ENCODE results near the gene DNAAF5.

DNAAF5 gene

DNA sequence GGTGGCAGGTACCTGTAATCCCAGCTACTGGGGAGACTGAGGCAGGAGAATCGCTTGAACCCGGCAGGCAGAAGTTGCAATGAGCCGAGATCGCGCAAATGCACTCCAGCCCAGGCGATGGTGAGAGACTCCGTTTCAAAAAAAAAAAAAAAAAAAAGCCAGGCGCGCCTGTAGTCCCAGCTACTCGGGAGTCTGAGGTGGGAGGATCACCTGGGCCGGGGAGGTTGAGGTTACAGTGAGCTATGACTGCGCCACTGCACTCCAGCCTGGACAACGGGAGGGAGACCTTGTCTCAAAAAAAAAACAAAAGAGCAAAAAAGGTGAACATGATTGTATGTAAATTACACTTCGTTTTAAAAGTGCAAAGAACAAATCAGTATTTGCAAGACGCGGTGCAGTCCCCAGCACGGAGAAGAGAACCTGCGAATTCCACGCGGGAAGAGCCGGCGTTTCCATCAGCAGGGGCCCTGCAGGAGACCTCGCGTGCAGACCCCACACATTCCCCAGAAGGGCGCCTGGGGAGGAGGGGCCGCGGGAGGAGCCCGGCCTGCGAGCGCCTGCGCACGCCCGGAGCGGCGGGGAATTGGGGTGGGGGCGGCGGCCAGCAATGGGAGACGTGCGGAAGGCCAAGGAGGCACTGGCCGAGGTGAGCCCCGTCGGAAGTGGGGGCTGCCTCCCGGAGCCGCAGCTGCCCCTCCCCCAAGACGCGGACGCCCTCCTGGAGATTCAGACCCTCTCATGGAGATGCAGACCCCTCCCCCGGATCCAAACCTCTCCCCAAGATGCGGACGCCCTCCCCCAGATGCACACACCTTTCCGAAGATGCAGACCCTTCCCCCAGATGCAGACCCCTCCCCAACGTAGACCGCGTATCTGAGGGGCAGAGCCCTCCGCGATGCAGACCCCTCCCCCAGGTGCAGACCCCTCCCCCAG lies 89.1 kb downstream of the DNAAF5 start:
- DNase-seq (ENCODE audit: low read depth): no peak

DNA sequence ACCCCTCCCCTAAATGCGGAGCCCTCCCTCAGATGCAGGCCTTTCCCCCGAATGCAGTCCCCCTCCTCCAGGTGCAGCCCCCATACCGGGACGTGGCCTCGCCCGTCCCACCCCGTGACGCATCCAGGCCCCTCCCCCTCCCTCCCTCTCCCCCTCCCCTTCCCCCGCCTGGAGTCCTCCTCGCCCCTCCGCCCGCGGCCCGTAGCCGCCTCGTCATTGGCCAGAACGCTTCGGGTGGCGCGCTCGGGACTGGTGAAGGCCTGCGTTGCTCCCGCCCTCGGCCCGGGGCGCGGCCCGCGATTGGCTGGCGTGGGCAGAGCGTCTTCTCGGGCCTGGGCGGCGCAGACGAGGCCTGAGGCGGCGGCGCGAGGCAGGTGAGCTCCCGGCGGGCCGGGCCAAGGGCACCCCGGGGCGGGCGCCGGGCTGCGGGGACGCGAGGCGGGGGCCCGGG lies 89.8 kb downstream of the DNAAF5 start:
- peak; percentile 96 for DNase-seq (ENCODE audit: low read depth)

GRCh38 chr7:816751-817671 lies 90.5 kb downstream of the DNAAF5 start:
- no peak for DNase-seq (ENCODE audit: low read depth)

- no peak for DNase-seq (ENCODE audit: low read depth)
Measured at GRCh38 chr7:818031-818699, 91.7 kb downstream of the DNAAF5 start.

GRCh38 chr7:820341-820740 lies 93.8 kb downstream of the DNAAF5 start:
- no peak for DNase-seq (ENCODE audit: low read depth)

DNA sequence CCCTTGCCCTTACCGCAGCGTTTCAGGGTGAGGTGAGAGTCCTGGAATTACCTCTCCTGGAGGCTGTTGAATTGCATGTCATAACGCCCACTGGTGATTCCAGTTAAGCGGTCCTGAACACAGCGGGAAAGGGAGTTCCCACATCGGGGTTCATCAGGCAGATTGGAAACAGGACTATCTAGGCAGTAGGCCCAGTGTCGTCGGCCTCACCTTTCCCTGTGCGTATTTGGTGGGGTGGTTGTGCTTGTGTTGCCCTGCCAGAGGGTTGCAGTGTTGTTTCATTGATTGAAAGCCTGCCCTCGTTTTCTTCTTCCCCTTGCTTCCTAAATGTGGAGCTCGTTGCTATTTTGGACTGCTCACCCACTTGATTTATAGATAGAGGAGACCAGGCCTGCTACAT lies 95.2 kb downstream of the DNAAF5 start:
- no peak for DNase-seq (ENCODE audit: low read depth)

DNA sequence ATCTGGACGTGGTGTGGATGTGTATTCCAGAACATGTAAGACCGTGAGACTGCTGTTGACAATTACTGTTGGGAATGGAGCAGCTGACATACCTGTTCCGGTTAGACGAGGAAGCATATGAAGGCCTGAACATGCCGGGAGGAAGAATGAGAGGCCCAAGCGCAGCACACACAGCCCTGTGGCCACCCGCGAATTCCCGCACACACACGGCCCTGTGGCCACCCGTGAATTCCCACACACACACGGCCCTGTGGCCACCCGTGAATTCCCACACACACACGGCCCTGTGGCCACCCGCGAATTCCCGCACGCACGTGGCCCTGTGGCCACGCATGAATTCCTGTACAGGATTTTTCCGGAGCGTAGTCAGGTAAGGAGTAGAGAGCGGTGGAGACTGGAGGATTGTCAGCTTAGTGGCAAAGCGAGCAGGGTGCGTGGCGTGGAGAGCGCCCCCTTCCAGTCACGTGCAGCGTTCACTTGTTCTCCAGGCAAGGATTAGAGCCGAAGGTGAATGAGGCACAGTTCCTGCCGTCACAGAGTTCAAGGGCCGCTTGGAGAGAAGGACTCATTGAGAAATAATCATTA lies 96.3 kb downstream of the DNAAF5 start:
- no peak for DNase-seq (ENCODE audit: low read depth)

GRCh38 chr7:823649-824048 lies 97.2 kb downstream of the DNAAF5 start:
- no peak for DNase-seq (ENCODE audit: low read depth)

GRCh38 chr7:824081-824480 lies 97.6 kb downstream of the DNAAF5 start:
- no peak for DNase-seq (ENCODE audit: low read depth)

DNA sequence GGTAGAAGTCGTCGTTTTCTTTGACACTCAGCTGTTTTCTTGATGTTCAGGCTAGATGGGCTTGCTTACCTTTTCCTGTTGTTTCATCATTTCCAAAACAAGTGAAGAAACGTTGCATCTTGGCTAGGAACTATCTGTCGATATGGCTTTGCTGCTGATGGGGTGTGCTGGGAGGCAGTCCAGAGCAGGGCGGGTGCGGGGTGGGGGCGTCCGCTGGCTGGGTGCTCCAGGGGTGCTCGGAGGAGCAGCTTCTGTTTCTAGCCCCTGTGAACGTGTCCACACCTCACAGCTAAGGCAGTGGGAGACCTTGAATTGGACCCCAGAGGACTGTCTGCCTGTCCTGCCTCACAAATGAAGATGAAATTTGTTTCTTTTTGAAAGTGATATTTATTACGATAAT lies 98.2 kb downstream of the DNAAF5 start:
- DNase-seq (ENCODE audit: low read depth): no peak

DNA sequence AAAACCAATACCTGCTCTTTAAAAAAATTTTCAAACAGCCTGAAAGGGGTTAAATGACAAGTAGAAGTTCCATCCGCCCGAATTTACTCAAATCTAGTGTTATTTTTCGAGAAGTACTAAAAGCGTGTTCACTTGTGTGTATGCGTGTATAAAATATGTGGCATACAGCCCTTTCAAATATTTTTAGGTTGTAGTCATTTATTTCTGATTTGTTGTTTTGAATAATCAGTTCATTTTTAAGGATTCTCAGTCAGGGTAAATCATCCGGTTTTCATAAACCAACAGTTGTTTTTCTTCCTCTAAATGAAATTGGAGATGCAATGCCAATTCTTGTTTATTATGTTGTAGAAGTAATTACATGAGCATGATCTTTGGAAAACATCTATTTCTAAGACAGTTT lies 98.9 kb downstream of the DNAAF5 start:
- no peak for DNase-seq (ENCODE audit: low read depth)

GRCh38 chr7:826230-826917 lies 99.9 kb downstream of the DNAAF5 start:
- no peak for DNase-seq (ENCODE audit: low read depth)

- no peak for DNase-seq (ENCODE audit: low read depth)
Measured at GRCh38 chr7:828793-829561, 102.5 kb downstream of the DNAAF5 start.

DNA sequence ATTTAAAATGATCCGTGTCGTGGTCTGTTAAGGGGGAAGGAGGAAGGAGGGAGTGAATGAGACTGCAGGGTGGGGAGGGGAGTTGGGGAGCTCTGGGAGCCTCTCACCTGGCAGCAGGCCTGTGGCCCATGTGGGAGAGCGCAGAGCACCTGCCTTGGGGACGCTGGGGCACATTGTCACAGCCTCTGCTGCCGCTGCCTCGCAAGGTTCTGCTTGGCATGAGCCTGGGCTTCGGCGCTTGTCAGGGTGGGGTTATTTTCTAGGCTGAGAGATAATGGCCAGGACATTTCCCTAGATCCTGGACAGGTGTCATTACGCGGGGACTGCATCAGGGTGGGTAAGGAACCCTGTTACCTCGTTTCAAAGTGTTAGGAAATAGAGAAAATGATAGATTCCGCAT lies 103.6 kb downstream of the DNAAF5 start:
- no peak for DNase-seq (ENCODE audit: low read depth)

DNA sequence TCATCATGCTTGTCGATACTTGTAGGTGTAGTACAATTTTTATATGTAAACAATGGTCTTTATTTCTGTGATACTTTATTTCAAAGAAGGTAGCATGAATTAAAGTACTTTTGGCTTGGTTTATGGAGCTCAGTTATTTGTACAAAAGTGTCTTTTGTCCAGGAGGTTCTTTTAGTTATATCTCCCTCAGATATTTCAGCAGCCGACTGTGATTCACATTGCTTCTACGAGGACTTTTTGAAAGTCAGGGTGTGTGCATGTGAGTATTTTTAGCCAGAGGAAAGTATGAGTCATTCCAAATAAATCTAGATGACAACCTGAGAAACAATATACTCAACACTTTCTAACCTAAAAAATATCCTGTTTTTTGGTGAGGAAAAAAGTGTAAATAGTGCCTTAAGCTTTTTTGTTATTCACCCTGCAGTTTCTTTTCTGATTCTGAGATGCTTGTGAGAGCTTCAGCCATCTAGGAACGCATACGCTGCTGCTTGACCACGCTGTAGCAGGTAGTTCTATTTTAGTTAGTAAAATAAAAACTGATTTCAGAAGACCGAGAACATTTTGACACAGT lies 105.2 kb downstream of the DNAAF5 start:
- no peak for DNase-seq (ENCODE audit: low read depth)

GRCh38 chr7:832167-832967 lies 105.9 kb downstream of the DNAAF5 start, which contains the start of gene SUN1:
Gene SUN1 (plus strand): TSS chr7:832476. CDS start chr7:832525, 49 bp downstream.
- peak; percentile 55 for DNase-seq (ENCODE audit: low read depth)

DNA sequence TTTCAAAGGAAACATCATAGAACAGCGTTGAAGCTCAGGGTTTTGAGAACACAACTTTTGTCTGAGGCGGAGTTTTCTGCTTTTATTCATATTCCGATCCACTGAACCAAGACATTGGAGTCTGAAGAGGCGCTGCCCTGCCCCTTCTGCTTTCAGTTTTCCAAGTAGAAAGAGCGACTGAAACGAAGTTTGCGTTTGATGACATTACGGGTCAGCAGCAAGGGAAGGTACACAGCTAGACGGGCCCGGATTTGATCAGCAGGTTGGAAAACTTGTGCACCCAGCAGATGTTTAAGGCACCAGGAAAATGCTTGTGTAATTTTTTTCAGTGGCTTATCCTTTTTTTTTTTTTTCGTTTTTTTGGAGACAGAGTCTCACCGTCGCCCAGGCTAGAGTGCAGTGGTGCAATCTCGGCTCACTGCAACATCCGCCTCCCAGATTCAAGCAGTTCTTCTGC lies 106.5 kb downstream of the DNAAF5 start:
- DNase-seq (ENCODE audit: low read depth): no peak

DNA sequence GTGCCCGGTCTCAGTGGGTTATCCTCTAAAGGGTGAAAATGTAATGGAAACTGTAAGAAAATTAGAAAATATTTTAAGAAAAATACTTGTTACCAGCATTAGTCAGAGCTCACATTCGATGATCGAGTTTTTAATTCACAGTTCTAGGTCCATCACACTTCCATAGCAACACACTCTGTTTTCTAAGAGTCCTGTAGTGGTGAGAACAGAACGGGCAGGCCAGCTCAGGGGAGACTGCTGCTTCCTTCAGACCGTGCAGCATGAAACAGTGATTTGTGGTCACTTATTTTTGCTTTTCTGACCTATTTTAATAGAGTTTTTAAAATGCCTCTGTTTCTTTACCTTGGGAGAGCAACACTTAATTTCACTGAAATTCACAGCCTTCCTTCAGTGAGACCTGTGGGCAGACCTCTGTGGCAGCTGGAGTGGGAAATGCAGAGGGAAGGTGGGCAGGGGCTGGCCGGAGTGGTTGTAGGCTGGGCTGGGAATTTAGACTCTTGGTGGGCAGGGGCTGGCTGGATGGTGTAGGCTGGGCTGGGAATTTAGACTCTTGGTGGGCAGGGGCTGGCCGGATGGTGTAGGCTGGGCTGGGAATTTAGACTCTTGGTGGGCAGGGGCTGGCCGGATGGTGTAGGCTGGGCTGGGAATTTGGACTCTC lies 107.2 kb downstream of the DNAAF5 start:
- no peak for DNase-seq (ENCODE audit: low read depth)

DNA sequence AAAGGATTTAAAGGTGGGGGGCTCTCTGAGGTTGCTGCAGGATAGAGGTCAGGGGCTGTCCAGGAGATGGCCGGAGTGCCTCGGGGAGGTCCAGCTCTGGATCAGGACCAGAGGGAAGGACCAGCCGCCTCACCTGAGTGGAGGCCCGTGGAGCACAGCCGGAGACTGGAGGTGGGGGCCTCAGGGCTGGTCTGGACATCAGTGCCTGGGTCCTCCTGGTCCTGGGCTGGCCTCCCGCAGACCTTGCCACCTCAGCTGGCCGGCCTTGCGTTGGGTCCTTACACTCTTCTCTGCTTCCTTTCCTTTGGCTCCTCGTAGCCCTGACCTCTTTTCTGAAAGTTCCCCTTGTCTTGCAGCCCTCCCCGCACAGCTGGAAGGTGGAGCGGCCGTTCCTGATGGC lies 107.8 kb downstream of the DNAAF5 start:
- no peak for DNase-seq (ENCODE audit: low read depth)
